Cardiac fibroblast (primary cell): ENCODE measurements around the gene ATXN7.

Source experiments
- DNase-seq, 2 donors: peaks; one replicate each; pipeline versions ENCODE4 v3.0.0 to v3.0.0-alpha.2; 2010; ENCODE audit warnings: low read depth in 2 of 2
- H3K4me3 ChIP-seq, 2 donors: replicated peaks in 1 of 2; 1 replicate in 1 of 2; 2 replicates in 1 of 2; pipeline ENCODE4 v1.5.1; 2011; ENCODE audit warnings: low read depth in 2 of 2, low read length in 2 of 2, mild to moderate bottlenecking in 2 of 2, moderate library complexity in 1 of 2
- TF ChIP-seq, protein P1 (sequence below): IDR thresholded peaks from one replicate; pipeline ENCODE4 v1.5.1; 2011; ENCODE audit warnings: low read depth, mild to moderate bottlenecking, low read length, inconsistent platforms

ATXN7 gene

DNA sequence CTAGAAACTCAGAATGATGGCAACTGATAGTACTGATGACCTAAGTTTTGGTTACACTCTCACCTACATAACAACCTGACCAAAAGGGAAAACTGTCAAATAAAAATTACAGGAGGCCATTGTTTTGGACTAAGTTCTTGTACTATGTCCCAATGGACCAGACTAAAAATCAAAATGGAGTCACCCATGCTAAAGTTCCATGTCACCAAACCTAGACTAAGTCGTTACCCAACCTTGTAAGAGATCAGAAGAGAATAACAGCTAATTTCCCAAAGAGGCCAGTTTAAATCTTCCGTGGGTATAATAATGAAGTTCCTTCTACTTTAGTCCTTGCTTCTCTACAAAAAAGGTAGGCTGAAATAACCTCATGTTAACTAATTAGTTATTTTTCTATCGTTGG, 12.4 kb upstream of the ATXN7 start:
- DNase-seq = no peak
- H3K4me3 ChIP-seq = no peak overlapping the region
- TF ChIP-seq, protein P1, sequence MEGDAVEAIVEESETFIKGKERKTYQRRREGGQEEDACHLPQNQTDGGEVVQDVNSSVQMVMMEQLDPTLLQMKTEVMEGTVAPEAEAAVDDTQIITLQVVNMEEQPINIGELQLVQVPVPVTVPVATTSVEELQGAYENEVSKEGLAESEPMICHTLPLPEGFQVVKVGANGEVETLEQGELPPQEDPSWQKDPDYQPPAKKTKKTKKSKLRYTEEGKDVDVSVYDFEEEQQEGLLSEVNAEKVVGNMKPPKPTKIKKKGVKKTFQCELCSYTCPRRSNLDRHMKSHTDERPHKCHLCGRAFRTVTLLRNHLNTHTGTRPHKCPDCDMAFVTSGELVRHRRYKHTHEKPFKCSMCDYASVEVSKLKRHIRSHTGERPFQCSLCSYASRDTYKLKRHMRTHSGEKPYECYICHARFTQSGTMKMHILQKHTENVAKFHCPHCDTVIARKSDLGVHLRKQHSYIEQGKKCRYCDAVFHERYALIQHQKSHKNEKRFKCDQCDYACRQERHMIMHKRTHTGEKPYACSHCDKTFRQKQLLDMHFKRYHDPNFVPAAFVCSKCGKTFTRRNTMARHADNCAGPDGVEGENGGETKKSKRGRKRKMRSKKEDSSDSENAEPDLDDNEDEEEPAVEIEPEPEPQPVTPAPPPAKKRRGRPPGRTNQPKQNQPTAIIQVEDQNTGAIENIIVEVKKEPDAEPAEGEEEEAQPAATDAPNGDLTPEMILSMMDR = no peak

- no peak for DNase-seq
- TF ChIP-seq, protein P1 = no peak
Measured at GRCh38 chr3:63853106-63853505, 10.6 kb upstream of the ATXN7 start.

DNA sequence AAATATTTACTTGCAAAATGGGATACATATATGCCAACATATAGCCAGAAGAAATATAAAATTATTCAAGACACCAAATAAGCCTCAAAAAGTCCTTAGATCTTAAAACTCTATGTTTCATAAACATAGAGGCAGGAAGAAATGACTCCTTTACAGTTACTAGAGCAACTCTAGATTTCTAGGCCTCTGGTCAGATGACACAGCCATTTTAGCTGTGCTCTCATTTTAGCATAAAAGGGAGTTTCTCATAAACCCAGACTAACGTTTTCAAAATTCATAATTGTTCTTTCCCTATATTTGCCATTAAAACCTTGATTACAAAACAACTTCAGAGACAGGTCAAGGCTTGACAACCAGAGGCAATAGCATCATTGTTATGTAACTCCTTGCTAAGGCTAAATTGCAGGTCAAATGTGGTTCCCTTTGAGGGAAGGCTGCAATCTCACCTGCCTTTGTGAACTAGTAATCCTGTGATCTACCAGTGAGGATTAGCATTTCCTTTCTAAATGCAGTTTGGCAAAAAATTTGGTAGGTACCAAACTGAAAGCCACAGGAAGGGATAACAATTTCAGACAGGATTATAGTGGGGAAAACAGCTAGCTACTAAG, 8.2 kb upstream of the ATXN7 start:
- H3K4me3 ChIP-seq = no peak overlapping the region
- DNase-seq = no peak
- TF ChIP-seq, protein P1 = no peak

More at GRCh38 chr3:63853106-63853505, 10.6 kb upstream of the ATXN7 start:
- H3K4me3 ChIP-seq = no peak overlapping the region

GRCh38 chr3:63857311-63857710, 6.4 kb upstream of the ATXN7 start:
- DNase-seq = peak; percentile 23 to 63
- H3K4me3 ChIP-seq = no peak overlapping the region
- TF ChIP-seq, protein P1 = no peak

- H3K4me3 ChIP-seq = no peak overlapping the region
- TF ChIP-seq, protein P1 = no peak
- DNase-seq = no peak
Measured at GRCh38 chr3:63860776-63861175, 2.9 kb upstream of the ATXN7 start.

GRCh38 chr3:63861306-63861705, 2.4 kb upstream of the ATXN7 start:
- H3K4me3 ChIP-seq = no peak overlapping the region
- no peak for DNase-seq
- TF ChIP-seq, protein P1 = no peak

DNA sequence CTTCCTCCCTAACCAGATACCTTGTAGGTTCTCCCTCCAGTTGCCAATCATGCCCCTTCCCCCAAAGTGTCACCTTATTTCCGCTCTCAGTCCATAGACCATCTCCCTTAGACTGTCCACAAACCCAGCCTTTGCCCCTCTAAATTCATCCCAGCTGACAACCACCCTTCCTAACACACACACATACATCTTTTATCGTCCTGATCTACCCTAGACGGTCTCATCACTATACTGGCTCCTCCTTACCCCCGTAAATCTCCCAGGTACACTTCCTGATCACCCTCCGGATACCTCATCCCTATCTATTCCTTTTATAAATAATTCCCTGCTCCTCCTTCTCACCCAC, 890 bp upstream of the ATXN7 start:
- H3K4me3 ChIP-seq = peak overlapping the region; percentile 85 to 91
- no peak for DNase-seq
- TF ChIP-seq, protein P1 = no peak
